Heart right ventricle (tissue), 16 donors: ENCODE results near the gene CEACAM19. TPM values are rescaled to one million over a fixed set of nuclear protein-coding genes. Genes with fewer than 3 reads are reported as not detected.
"Not testable (repeated sequence)": the region's sequence is repeated elsewhere in the genome, so short reads cannot be mapped to it uniquely, and the experiment has no call there.

ENCODE experiments used
- ATAC-seq, 8 donors: fragments of 200-7000 bp; cut with Tn5 transposase; one replicate each; pipeline ENCODE4 v1.9.1; 2020; ENCODE audit warnings: mild to moderate bottlenecking in 8 of 8, moderate library complexity in 8 of 8, moderate number of reproducible peaks in 1 of 8
- DNase-seq, 2 donors: peaks; one replicate each; pipeline ENCODE4 v3.0.0-alpha.2; 2020
- H3K27ac ChIP-seq, 10 donors: fragments of 200-600 bp; sonication (generic) in 2 of 10; one replicate each; pipeline versions ENCODE4 v1.5.0 to v1.8.0; 2020 to 2022; ENCODE audit warnings: mild to moderate bottlenecking in 3 of 10
- H3K27me3 ChIP-seq, 7 donors: fragments of 200-600 bp; one replicate each; pipeline ENCODE4 v1.8.0; 2021 to 2022; ENCODE audit warnings: mild to moderate bottlenecking in 2 of 7
- H3K36me3 ChIP-seq, 9 donors: fragments of 200-600 bp; sonication (generic) in 1 of 9; one replicate each; pipeline versions ENCODE4 v1.5.0 to v1.8.0; 2020 to 2022; ENCODE audit warnings: mild to moderate bottlenecking in 2 of 9
- H3K4me1 ChIP-seq, 9 donors: fragments of 200-600 bp; sonication (generic) in 1 of 9; one replicate each; pipeline versions ENCODE4 v1.5.0 to v1.8.0; 2020 to 2022; ENCODE audit warnings: mild to moderate bottlenecking in 4 of 9
- H3K4me3 ChIP-seq, 10 donors: fragments of 200-600 bp; sonication (generic) in 2 of 10; one replicate each; pipeline versions ENCODE4 v1.5.0 to v1.8.0; 2020 to 2022; ENCODE audit warnings: mild to moderate bottlenecking in 7 of 10, moderate library complexity in 2 of 10
- H3K9me3 ChIP-seq, 11 donors: fragments of 200-600 bp in 10 of 11; sonication (generic) in 2 of 11; one replicate each; pipeline versions ENCODE4 v1.5.0 to v1.8.0; 2013 to 2022; ENCODE audit warnings: mild to moderate bottlenecking in 2 of 11, control low read depth in 1 of 11, moderate library complexity in 1 of 11
- WGBS, 2 donors: extraction: QIAGEN DNeasy Blood & Tissue Kit; methylation state at CpG; one replicate each; pipeline ENCODE4 v1.1.7; 2013; ENCODE audit warnings: inconsistent platforms in 1 of 2; 5-methylcytosine and 5-hydroxymethylcytosine counted together
- intact Hi-C, 10 donors: fragments of 100-400 bp; cut with DNase I; formaldehyde crosslinking; loops; one replicate each; pipeline versions ENCODE4 v1.11.1 to v1.14.2; 2022
- long read RNA-seq, 3 donors: library from polyadenylated mRNA; unstranded; transcript quantifications; one replicate each; pipeline ENCODE4 v2.0.0, GENCODE V29; 2020 to 2021
- polyA plus RNA-seq, 2 donors: library from polyadenylated mRNA; stranded (reverse); fragments of 200-250 nt; gene quantifications; one replicate each; pipeline ENCODE4 v1.2.3, GENCODE V29; 2013
- total RNA-seq, 10 donors: library from RNA; stranded (reverse); fragmentation: NEBNext Ultra II Directional in 3 of 10; extraction: Animal tissue kit (Norgen Biotek cat#: 25700) in 3 of 10; gene quantifications; one replicate each; pipeline versions ENCODE4 v1.2.1 to v1.2.4, GENCODE V29; 2021 to 2023
- TF ChIP-seq, protein P1 (sequence below), 9 donors: fragments of 200-600 bp; sonication (generic) in 2 of 9; IDR thresholded peaks; one replicate each; pipeline versions ENCODE4 v1.5.0 to v1.8.0; 2021 to 2022; ENCODE audit warnings: antibody characterized with exemption in 9 of 9, mild to moderate bottlenecking in 5 of 9, moderate library complexity in 1 of 9
- donor health status: Arrhythmogenic right ventricular cardiomyopathy.
- donor health status: ischemic (EF 13 %, LVEDD 7.1; RV severe dilation, severe dysfunction).
- donor health status: healthy with polysubstance abuse.
- donor health status: DM: no; HTN: yes; CAD: no.
- donor health status: DM: no; HTN: no; CAD: no.
- donor health status: ischemic (EF 25% LVEDD 6.9; RV normal size, moderate dysfunction).
- donor health status: ischemic (EF 25% LVEDD 5.7; RV mildly dilated, moderate dysfunction).
- donor health status: healthy.
- donor health status: DM: yes; HTN: yes; CAD: no.
- donor health status: Ischemic cardiomyopathy.
- donor health status: ischemic (EF 35%, LVEDD 5.7; RV mildly dilated, moderate dysfunction).
- donor health status: nonischemic (EF 11% LVEDD 7.7; RV severe dilation, severe dysfunction).
- donor health status: DM: yes; HTN: yes; CAD: no.
- donor health status: PGD.
- donor health status: ischemic (EF 29% LVEDD 5.4; RV normal size, mild dysfunction).
- donor health status: nonischemic (EF 23%, LVEDD 6.1; RV moderate dilation, normal function).

CEACAM19 gene, protein sequence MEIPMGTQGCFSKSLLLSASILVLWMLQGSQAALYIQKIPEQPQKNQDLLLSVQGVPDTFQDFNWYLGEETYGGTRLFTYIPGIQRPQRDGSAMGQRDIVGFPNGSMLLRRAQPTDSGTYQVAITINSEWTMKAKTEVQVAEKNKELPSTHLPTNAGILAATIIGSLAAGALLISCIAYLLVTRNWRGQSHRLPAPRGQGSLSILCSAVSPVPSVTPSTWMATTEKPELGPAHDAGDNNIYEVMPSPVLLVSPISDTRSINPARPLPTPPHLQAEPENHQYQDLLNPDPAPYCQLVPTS
- 10 to 100 TPM in 1 of 10 donors, 1 to 10 TPM in 9; 3.3 to 10.7 (median 5.1) TPM for total RNA-seq
- polyA plus RNA-seq = 10 to 100 TPM in 1 of 2 donors, 1 to 10 TPM in 1; 5.2 to 36.8 TPM
- long read RNA-seq, donor 1, partial matches to known transcripts = 1 of 48 reads
- long read RNA-seq, donor 1, other reads (novel, unspliced or antisense) = 47 of 48 reads
- long read RNA-seq, donor 2, partial matches to known transcripts = 2 of 4 reads
- long read RNA-seq, donor 2, other reads (novel, unspliced or antisense) = 1 of 4 reads
- long read RNA-seq, donor 3, partial matches to known transcripts = 2 of 3 reads
- long read RNA-seq, donor 3, other reads (novel, unspliced or antisense) = 1 of 3 reads

DNA sequence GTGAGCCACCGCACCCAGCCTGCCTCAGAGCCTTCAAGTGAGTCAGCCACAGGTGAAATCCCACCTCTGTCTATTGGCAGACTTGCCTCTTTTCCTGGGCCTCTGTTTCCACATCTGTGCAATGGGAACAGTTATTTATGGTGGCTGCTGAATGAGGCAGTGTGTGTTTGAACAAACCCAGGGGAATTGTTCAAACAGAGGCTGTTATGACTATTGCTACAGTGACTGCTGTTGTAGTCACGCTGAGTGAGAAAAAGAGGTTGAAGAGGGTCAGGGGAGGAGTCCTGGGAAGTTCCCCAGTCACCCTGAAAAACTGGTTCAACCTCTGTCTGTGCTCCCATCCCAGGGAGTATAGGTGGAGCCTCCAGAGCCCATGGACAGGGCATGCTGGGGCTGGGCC, at the start of gene CEACAM19:
Gene CEACAM19, plus strand, starts transcription at position 83 of the 400 bp plus-strand sequence. CDS start 450 bp downstream, outside the sequence.
- Histone ChIP-seq H3K27ac (no peak within 1 kb of the TSS), H3K27me3 (no peaks in the 10 kb centered on the region), H3K4me1 (no peaks in the 10 kb centered on the region), H3K36me3 (peaks cover 0 to 6% (median 0%) of the 10 kb centered on the region in 9 donors), H3K4me3 (no peak within 1 kb of the TSS), H3K9me3 (no peaks in the 10 kb centered on the region)
- WGBS, 2 donors = 82 to 87% methylated on average over 2 of the region's 2 CpGs
- DNase-seq = no peak
- peak in 1 of 8 donors; percentile 40 for ATAC-seq
- intact Hi-C loops = no loop called here
- TF ChIP-seq, protein P1, sequence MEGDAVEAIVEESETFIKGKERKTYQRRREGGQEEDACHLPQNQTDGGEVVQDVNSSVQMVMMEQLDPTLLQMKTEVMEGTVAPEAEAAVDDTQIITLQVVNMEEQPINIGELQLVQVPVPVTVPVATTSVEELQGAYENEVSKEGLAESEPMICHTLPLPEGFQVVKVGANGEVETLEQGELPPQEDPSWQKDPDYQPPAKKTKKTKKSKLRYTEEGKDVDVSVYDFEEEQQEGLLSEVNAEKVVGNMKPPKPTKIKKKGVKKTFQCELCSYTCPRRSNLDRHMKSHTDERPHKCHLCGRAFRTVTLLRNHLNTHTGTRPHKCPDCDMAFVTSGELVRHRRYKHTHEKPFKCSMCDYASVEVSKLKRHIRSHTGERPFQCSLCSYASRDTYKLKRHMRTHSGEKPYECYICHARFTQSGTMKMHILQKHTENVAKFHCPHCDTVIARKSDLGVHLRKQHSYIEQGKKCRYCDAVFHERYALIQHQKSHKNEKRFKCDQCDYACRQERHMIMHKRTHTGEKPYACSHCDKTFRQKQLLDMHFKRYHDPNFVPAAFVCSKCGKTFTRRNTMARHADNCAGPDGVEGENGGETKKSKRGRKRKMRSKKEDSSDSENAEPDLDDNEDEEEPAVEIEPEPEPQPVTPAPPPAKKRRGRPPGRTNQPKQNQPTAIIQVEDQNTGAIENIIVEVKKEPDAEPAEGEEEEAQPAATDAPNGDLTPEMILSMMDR (IDR thresholded peaks at IDR 0.05) = no peak

DNA sequence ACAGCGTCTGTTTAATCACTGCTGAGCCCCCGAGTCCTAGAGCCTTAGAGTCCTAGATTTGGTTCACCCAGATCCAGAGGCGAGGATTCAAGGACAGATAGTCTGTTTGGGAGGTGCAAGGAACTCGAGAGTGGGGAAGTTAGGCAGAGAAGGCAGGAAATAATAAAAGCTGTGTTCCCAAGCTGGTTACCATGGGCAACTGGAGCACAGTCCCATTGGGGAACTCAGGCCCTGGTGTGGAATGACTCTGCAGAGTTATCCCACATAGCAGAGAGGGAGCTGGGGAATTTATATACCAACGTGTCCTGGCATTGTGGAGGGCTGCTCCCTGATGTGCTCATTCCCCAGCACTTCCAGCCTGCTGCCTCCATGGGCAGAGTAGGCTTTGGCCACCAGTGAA, 48.2 kb upstream of the CEACAM19 start:
- TF ChIP-seq, protein P1 (IDR thresholded peaks at IDR 0.05) = no peak
- H3K27me3 ChIP-seq = no peaks in the 10 kb centered on the region
- ATAC-seq (peak in 5 of 8 donors; percentile 42 to 78 (median 49)), DNase-seq (no peak)
- H3K9me3 ChIP-seq = no peaks in the 10 kb centered on the region
- H3K4me3 ChIP-seq = no peak overlapping the region
- H3K27ac ChIP-seq = no peak overlapping the region
- intact Hi-C loops = no loop called here
- no peaks in the 10 kb centered on the region for H3K36me3 ChIP-seq
- 57 to 64% methylated on average over 5 of the region's 5 CpGs for WGBS, 2 donors
- H3K4me1 ChIP-seq = peaks cover 0 to 12% (median 5%) of the 10 kb centered on the region in 9 donors

DNA sequence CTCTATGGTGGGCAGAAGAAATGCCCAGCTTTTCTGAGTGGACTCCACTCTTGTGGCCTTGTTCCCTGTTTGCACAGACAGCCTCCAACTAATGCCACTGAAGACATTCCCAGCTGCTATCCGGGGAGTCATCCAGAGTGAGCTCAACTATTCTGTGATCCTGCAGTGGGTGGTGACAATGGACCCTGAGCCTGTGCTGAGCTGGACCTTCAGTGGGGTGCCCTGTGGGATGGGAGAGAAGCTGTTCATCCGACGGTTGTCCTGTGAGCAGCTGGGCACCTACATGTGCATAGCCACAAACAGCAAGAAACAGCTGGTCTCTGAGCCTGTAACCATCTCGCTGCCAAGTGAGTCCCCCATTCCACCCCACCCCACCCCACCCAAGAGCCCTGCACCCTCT, 47.7 kb upstream of the CEACAM19 start:
- 87 to 90% methylated on average over 4 of the region's 4 CpGs for WGBS, 2 donors
- no peaks in the 10 kb centered on the region for H3K36me3 ChIP-seq
- H3K4me3 ChIP-seq = no peak overlapping the region
- intact Hi-C loops = no loop called here
- H3K4me1 ChIP-seq = peaks cover 0 to 12% (median 5%) of the 10 kb centered on the region in 9 donors
- H3K27me3 ChIP-seq = no peaks in the 10 kb centered on the region
- H3K9me3 ChIP-seq = no peaks in the 10 kb centered on the region
- no peak overlapping the region for H3K27ac ChIP-seq
- DNase-seq (no peak), ATAC-seq (no peak)
- TF ChIP-seq, protein P1 (IDR thresholded peaks at IDR 0.05) = no peak

DNA sequence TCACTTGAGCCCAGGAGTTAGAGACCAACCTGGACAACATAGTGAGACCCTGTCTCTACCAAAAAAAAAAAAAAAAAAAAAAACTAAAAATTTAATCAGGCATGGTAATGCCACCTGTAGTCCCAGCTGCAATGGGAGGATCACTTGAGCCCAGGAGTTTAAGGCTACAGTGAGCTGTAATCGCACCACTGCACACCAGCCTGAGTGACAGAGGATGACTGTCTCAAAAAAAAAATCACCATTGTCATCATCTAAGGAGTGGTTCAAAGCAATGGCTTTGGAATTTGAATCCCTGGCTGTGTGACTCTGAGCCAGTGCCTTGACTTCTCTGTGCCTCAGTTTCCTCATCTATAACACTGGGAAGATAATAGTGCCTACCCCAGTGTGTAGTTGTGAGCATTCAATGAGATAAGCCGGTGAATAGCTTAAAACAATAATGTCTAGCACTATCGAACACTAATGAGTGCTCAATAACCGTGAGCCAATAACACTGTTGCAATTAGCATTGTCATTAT, 46.4 kb upstream of the CEACAM19 start:
- TF ChIP-seq, protein P1 (IDR thresholded peaks at IDR 0.05) = no peak
- Histone ChIP-seq H3K36me3 (no peaks in the 10 kb centered on the region), H3K27ac (no peak overlapping the region), H3K9me3 (no peaks in the 10 kb centered on the region), H3K4me1 (peaks cover 0 to 12% (median 5%) of the 10 kb centered on the region in 9 donors), H3K4me3 (no peak overlapping the region), H3K27me3 (no peaks in the 10 kb centered on the region)
- intact Hi-C loops = no loop called here
- DNase-seq (no peak), ATAC-seq (no peak)
- 94 to 98% methylated on average over 4 of the region's 4 CpGs for WGBS, 2 donors

DNA sequence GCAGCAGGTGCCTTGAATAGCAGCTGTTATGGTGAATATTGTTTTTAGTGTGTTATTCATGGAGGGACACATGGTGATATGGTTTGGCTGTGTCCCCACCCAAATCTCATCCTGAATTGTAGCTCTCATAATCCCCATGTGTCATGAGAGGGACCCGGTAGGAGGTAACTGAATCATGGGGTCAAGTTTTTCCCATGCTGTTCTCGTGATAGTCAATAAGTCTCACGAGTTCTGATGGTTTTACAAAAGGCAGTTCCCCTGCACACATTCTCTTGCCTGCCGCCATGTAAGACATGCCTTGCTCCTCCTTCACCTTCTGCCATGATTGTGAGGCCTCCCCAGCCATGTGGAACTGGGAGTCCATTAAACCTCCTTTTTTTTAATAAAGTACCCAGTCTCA, 45.6 kb upstream of the CEACAM19 start:
- H3K4me3 ChIP-seq, H3K27ac ChIP-seq, H3K36me3 ChIP-seq, H3K27me3 ChIP-seq, intact Hi-C loops, H3K9me3 ChIP-seq, DNase-seq, ATAC-seq: not testable (repeated sequence)
- H3K4me1 ChIP-seq = peaks cover 0 to 12% (median 5%) of the 10 kb centered on the region in 9 donors
- 75 to 92% methylated on average over 4 of the region's 4 CpGs for WGBS, 2 donors
